GM18868 (cell line): Measurements from ENCODE around the gene MEIKIN.

ENCODE experiments used
- ATAC-seq: cut with Tn5 transposase; IDR thresholded peaks from one replicate; pipeline ENCODE4 v1.9.1; 2021; ENCODE audit warnings: mild to moderate bottlenecking, moderate library complexity; ENCODE audit not compliant: unreplicated experiment

MEIKIN gene

DNA sequence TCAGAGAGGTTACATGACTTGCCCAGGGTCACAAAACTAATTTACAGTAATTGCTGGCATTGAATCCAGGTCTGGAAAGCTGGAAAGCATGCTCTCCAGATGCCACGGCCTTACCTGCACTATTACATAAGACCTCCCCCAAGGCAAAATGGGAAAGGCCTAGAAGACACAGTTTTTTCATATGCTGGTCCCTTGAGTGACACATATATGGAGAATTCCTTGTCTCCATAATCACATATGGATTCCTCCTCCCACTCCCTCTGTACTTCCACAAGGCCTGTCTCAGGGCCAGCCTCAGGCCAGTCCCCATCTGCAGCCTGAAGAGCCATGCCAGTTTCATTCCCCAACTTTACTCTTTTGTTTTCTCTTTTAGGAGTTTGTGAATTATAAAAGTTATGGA lies 28.6 kb upstream of the MEIKIN start:
- ATAC-seq, result no peak

DNA sequence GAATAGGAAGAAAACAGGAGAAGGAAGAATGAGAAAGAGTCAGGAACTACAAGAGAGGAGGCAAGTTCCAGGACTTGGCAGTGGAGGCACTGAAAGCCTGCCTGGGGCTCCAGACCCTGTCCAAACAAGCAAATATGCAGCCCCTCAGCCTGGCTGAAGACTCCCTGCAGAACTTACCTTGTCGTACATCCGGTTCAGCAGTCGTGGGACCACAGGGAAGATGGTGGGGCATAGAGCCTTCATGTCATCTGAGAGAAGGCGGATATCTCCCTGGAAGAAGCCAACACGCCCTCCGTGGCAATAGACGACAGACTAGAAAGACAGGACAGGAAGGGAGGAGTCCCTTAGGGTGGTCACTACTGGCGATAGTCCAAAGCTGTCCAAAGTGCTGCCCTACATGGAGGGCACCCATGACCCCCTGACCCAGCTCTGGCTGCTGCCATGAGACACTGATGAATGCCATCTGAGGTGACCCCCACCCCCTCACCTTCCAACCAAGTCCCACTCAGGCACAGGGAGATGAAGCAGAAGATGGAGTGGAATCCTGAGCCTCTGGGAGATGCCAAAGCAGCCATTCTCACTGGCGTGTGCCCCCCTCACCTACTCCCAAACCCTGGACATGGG lies 27.7 kb upstream of the MEIKIN start:
- no peak for ATAC-seq

DNA sequence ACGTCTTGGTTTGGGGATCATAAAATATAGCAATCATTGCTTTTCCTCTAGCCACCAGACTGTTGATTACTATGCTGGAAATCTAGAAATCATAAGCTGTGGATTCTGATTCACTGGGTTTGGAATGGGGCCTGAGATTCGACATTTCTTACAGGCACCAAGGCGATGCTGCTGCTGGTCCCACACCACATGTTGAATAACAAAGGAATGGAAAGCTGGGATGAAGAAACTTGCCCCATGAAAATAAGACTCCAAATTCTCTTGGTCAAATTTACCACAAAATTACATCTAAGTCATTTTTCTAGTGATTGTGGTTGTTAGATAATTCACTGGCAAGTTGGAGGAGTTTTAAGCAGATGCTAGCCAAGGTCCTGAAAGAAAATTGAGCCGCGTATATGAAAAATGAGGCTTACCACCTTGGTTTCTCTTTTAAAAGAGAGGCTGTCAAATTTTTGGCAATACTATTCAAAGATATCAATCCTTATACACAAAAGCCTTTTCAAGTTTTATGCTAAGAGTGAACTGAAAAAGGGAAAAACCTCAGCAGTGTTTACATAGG lies 23.0 kb upstream of the MEIKIN start:
- ATAC-seq, result no peak

DNA sequence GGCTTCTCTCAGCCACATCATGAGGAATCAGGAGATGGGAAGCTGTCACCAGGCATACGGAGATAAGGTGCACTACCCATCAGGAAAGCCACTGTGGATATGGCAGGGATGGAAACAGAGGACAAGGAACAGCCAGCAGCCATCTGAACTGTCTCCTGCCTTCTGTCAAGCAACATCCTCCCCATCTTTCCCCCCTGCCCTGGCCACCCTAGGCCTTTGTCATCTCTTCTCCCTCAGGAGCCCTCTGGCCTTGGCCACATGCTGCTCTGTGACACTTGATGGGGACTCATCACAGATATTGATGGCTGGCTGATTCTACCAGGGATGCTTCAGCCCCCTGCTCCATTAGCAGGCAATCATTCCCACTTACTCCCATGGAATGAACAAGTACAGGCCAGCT lies 21.1 kb upstream of the MEIKIN start:
- ATAC-seq, result no peak

DNA sequence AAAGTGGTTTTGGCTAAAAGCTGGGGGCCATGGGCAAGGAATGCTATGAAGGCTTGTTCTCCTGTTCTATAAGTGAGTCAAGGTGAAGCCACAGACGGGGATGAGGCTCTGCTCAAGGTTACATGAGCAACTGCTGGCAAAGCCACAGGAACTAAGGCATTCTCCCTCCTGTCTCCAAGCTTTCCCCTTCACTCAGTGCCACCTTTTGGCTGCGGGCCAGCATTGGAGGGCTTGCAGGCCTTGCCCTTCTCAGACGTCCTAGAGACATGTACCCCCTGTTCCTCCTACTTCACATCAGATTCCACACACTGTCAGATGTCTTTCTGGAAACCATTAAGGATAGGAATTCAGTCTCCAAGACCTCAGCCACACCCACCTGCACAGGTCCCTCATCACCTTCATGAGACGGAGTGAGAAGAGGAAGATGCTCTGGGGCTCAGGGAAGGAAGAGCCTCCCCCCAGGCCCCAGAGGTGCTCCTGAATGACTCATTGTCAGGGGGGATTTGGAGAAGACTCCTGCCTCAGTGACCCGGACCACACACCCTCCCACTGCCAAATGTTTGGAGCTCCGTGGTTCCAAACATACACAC lies 20.5 kb upstream of the MEIKIN start:
- no peak for ATAC-seq

DNA sequence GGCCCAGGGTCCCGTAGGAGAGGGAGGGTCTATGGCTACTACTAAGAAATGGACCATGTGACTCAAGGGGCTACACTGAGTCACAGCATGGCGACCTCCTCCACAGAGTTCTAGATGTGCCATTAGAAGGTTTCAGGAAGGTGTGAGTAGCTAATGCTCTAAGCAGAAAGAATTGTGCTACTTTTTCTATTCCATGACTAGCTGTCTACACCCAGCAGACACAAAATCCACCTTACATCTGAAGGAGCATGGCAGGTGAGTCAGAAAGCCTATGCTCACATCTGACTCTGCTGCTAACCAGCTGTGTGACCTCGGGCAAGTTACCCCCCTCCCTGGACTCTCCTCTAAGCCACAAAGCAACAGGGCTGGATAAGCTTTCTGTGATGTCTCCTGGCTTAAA lies 14.4 kb upstream of the MEIKIN start:
- no peak for ATAC-seq

DNA sequence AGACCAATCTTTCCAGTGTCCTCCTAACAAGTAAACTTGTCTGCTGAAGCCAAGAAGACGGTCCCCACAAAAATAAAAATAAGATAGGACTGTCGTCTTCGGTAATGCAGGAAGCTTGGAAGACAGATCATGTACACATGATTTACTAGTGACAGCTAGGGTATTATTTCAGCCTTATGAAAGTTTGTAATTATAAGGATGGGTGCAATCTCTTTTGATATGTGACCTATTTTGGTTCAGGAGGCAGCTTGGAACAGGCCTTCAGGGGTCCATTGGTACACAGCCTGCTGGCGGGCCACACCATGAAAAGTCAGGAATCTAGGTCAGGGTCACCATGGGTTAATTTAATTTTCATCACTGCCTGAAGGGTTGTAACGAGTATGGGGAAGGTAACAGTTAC lies 13.7 kb upstream of the MEIKIN start:
- ATAC-seq, result no peak

DNA sequence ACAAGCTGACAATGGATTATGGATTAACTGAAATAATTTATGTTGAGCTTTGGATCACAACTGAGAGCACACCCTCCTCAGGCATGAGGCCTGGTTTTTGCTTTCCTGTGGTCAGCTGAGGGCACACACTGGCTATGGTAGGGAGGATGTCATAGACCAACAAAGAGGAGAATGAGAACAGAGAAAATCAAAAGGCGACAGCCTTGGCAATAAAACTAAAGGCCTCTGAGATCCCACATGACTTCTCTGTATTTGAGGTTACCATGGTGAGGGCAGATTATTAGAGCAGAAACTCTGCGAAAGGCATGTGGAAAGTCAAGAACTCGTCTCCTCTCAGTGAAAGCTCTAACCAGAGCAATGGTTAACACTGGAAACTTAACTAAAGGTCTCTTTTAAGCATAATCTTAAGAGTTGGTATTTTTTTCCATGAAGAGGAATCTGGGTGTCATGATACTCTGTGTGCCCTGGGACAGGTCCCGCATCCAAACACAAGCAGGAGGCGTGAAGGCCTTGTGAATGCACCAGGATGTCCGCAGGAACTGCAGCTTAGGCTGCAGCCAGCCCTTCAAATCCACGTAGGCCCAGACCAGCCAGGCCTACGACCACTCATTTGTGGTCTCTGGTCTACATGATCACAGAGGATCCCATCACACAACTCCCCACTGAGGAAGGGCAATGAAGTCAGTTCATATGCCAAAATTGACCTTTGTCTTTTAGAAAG lies 12.4 kb upstream of the MEIKIN start:
- no peak for ATAC-seq

DNA sequence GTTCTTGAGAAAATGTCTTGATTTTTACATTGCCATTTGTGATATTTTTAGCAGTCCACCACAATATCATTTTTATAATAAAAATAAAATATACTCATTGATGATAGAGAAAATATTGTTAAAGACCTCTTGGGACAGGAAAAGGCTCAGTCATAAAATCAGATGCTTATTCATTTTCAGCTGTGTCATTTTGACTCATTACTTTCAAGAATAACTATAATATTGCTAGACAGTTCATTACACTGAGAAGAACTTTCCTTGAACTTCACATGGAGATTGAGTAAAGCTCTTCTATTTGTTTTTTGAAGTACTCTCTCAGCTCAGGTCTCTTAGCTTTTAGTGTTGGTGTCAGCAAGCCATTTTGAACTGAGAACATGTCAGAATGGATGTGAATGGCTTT lies 8.5 kb upstream of the MEIKIN start:
- peak; percentile 81 for ATAC-seq

DNA sequence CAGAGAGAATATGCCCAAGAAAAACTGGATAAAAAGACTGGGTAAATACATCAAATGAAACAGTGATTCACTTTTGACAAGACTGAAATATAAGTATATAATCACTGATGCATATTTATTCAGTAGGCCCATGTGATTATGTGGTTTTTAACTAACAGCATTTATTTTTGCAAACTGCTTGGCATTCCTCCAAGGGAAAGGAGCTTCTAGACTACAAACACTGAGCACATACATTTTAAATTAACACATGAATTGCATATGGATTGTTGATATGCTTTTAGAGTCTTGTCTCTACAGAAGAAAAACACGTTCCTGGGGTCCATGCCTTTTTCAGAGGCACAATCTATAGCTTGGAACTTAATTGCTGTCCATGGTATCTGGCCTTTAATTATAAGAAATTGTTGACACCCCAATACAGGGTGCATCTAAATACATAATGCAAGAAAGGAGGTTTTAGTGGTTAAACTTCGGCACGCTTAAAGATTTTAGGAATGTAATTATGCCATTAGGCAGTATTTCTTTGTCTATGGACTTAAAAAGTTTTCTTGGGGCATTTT lies 6.9 kb upstream of the MEIKIN start:
- ATAC-seq, result no peak

DNA sequence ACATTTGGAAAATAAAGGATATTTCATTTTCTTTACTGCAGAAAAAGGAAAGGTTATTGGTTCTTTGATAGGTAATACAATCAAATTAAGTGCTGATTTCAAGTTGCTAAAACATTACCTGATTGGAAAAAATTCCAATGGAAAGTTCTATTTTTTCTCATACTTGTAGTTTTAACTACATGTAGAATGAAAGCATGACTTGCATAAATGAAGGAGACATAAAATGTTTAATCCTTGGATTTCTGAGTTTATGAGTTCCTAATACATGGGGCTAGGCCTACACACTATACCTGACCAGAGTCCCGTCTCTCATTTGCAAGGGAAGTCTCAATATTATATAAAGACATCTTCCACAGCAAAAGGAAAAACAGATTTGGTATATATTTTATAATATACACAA lies 5.2 kb upstream of the MEIKIN start:
- no peak for ATAC-seq

DNA sequence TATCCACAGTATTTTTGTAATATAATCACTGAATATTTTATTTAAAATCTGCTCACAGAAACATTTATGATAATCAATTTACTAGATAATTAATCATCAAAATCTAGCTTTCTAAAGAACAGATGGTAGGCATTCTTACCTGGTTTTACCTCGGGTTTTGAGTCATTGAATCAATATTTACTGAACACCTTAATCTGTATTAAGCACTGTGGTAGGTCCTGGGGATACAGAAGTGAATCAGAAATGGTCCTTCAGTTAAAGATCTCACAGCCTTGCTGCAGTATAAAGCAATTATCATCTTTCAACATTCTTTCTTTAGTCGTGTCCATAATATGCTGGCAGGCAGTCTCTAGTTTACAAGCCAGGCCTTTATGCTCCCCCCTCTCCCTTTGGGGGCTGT lies 2.0 kb upstream of the MEIKIN start:
- ATAC-seq, result no peak

DNA sequence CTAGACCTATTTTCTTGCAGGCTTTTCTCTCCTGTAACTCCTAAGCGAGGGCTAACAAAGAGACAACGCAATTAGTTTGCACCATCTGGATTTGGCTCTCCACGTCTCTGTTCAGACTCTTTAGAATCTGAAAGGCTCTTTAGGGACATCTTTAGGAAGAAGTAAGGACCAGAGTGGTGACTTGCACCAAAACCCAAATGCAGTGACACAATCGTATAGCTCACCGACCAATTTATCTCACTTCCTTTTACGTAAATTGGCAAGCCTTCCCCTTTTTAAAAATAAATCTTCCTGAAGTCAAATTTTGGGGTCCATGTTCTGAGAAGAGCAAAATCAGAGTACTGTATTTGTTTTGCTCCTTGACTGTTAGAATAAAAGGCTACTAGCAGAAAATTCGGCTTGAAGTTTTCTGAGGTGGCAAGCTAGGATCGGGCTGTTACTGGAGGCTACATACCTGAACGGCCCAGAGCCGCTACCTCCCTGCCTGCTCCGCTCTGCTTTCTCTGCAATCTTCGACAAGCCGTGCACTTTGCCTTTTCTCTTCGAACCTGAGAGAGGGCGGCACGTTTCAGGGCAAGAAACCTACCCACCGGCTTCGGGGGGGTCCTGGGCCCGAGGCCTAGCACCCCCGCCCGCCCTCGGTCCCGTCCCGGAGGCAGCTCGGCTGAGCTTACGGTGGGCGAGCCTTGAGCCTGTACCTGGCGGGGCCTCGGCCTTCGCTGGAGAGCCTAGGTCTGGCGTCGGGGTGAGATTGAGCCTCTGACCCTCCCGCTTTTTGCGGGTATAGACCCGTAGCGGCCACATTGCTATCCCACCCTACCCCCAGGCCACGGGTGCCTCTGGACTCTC lies 537 bp downstream of the MEIKIN start:
- no peak for ATAC-seq

DNA sequence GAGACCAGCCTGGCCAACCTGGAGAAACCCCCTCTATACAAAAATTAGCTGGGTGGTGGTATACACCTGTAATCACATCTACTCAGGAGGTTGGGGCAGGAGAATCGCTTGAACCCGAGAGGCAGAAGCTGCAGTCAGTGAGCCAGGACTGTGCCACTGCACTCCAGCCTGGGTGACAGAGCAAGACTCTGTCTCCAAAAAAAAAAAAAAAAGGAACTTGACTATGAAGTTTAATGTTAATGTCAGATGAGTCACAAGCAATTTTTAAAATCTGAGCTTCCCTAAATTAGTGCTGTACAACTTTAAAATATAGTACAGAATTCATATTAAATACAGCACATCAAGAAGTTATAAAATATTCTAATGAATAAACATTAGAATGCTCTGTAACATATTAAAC lies 1.5 kb downstream of the MEIKIN start:
- no peak for ATAC-seq

DNA sequence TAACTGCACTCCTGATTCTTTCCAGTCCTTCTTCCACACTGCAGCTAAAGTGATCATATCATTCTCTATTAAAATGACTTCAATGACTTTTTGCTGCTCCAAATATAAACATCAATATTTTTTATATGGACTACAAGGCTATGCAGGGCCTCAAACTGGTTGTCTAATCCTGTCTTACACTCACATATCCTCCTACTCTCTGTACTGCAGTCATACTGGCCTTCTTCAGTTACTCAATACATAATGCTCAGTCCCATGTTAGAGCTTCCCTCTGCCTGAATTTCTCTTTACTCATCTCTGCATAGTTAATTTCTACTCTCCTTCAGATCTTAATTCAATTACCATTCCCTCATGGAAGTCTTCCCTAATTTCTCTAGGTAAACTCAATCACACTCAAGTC lies 3.4 kb downstream of the MEIKIN start:
- ATAC-seq, result no peak

DNA sequence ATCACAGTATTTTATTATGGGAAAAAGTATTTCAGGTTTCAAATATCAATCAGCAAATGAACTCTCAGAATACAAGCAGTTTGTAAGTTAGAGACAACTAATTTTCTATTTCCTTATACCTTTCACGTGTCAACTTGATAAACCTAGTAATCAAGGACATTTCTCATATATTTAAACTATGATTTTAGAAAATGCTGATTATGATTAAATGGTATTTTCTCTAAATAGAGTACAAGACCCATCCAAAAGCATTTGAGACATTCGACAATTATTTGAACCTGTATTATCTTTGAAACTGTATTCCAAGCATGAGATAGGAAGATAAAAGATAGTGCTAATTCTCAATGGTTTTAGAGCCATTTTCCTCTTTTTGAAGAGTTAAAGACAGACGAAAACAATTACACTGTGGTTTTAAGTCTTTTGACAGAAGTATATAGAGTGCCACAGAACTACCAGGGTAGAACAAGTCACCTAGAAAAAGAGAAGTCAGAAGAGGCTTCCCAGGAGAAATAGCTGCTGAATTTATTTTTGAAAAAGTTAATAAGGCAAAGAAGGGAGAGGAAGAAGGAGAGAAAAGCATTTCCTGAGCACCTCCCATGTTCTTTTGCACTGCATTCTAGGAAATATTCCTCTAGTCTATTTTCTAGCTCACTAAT lies 5.6 kb downstream of the MEIKIN start:
- ATAC-seq, result no peak

DNA sequence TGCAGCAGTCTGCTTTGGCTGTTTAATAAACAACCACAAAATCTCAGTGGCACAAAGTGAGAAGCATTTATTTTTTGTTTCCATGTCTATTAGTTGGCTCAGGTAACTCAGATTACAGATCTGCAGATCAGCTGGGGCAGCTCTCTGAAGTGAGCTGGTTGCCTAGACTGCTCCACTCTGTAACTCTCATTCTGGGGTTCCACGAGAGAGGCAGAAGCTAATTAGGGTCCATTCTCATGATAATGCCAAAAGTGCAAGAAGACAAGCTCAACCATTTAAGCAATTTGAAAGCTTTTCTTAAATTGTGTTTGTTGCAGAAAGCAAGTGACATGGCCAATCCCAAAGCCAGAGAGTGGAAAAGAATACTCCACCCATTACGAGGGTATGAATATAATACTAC lies 13.2 kb downstream of the MEIKIN start:
- ATAC-seq, result no peak

DNA sequence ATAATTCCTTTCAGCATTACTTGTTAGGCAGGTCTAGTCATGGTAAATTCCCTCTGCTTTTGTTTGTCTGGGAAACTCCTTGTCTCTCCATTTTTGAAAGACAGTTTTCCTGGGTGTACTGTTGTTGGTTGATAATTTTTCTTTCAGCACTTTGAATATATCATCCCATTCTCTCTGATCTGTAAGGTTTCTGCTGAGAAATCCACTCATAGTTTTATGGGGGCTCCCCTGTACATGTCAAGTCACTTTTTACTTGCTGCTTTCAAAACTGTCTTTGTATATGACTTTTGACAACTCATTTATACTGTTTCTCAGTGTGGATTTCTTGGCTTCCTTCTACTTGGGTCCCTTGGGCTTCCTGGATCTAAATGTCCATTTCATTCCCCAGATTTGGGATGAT lies 16.5 kb downstream of the MEIKIN start:
- ATAC-seq, result no peak

DNA sequence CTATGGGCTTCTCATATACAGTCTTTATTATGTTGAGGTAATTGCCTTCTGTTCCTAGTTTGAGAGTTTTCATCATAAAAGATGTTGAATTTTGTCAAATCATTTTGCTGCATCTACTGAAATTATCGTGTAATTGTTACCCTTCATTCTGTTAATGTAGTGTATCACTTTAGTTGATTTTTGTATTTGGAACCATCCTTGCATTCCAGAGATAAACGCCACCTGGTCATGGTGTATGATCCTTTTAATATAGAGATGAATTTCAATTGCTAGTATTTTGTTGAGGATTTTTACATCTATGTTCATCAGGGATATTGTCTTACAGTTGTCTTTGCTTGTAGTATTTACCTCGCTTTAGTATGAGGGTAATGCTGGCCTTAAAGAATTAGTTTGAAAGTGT lies 19.3 kb downstream of the MEIKIN start:
- no peak for ATAC-seq

DNA sequence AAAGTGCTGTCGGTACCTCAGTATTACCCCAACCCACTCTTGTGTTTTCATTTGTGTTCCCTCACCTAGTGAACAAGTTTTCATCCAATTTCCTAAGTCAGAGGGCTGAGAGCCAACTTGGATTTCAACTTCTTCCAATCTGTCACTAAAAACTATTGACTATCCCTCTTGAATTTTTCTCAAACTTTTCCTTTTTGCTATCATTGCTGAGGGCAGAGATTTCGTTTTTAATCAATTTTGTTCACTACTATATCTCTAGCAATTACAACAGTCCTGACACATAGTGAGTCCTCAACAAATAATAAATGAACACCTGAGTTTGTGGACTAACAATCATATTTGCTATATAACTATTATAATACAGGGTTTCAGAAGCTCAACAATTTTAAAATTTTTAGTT lies 29.0 kb downstream of the MEIKIN start:
- no peak for ATAC-seq

DNA sequence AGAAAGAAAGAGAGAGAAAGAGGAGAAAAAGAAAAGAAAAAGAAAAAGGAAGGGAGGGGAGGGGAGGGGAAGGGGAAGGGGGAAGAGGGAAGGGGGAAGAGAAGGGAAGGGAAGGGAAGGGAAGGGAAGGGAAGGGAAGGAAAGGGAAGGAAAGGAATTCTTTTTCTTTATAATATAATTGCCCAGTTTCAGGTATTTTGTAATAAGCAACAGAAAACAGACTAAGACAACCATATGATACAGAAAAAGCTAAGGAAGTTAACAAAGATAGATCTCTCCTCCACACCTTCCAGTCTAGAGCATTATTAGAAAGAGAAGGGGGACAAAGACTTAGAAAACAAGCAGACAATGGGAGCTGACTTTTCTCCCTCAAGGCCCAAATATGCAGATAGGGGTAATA lies 31.0 kb downstream of the MEIKIN start:
- ATAC-seq, result no peak
